ENCODE data around the gene EIF2S3B.
"Not testable (repeated sequence)": the region's sequence is repeated elsewhere in the genome, so short reads cannot be mapped to it uniquely, and the experiment has no call there.

EIF2S3B gene

DNA sequence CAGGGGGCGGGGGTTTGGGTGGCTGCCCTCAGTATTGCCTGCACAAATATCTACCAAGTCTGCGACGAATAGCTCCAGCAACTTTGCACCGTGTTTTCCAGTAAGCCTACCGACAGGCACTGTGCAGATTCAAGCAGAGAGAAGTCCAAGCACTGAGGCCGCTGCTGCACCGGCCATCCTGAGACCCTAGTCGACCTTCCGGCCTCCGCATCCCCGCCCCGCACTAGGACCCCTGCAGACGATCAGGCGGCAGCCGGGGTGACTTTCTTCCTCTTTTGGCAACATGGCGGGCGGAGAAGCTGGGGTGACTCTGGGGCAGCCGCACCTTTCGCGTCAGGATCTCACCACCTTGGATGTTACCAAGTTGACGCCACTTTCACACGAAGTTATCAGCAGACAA is at the start of gene EIF2S3B:
EIF2S3B (plus strand) TSS at position 271 of the 400 bp plus-strand sequence; CDS start at position 284, 13 bp downstream.
- no peak for DNase-seq (ENCODE audit: low read depth)

DNA sequence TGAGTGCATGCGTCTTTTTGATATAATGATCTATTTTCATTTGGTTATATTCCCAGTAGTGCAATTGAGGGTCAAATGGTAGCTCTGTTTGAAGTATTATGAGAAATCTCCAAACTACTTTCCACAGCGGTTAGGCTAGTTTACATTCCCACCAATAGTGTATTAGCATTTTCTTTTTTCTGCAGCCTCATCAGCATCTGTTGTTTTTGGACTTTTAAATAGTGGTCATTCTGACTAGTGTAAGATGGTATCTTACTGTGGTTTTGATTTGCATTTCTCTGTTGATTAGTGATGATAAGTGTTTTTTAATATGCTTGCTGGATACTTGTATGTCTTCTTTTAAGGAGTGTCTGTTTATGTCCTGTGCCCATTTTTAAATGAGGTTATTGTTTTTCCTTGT is 48.8 kb upstream of the EIF2S3B start:
- DNase-seq (ENCODE audit: low read depth) = no peak

DNA sequence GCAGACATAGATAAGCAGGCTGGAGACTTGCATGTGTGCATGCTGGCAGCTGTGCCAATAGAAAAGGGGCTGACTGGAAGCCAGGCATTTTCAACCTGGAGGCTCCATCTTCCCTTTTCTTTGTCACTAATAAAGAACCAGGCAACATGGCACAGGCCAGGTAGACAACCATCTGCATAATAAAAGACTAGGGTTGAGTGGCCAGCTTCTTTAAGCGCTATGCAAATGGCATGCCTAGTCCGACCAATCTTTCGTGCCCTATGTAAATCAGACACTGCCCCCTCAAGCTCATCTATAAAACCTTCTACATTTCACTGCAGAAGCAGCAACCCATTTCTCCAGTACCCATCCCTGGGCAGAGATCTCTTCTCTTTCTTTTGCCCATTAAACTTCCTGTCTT is 47.9 kb upstream of the EIF2S3B start:
- DNase-seq (ENCODE audit: low read depth) = no peak

DNA sequence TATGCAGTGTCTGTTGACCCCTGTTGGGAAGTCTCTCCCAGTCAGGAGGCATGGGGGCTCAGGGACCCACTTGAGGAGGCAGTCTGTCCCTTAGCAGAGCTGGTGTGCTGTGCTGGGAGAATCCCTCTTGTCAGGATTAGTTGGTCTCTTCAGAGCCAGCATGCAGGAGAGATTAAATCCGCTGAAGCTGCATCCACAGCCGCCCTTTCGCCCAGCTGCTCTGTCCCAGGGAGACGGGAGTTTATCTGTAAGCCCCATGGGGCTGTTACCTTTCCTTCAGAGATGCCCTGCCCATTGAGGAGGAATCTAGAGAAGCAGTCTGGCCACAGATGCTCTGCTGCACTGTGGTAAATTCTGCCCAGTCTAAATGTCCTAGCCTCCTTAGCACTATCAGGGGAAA is 39.4 kb upstream of the EIF2S3B start:
- no peak for DNase-seq (ENCODE audit: low read depth)

DNA sequence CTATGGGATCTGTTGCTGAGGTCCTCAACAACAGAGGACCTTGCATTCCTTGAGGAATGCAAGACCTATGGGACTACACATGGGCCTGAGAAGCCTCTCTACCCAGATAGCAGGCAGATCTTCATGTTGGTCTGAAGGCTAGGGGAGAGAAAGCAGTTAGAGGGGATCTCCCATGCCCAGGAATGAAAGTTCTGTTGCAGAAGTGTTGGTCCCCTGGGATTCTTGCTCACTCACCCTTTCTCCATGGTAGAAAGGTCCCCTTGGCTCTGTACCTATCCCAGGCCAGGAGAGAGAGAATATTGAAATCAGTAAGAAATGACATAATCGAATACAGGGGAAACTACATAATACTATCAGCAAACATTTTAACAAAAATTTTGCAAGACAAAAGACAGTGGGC is 36.0 kb upstream of the EIF2S3B start:
- DNase-seq (ENCODE audit: low read depth) = no peak

DNA sequence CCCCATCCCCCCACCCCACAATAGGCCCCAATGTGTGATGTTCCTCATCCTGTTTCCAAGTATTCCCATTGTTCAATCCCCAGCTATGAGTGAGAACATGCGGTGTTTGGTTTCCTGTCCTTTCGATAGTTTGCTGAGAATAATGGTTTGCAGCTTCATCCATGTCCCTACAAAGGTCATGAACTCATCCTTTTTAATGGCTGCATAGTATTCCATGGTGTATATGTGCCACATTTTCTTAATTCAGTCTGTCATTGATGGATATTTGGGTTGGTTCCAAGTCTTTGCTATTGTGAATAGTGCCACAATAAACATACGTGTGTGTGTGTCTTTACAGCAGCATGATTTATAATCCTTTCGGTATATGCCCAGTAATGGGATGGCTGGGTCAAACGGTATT is 32.9 kb upstream of the EIF2S3B start:
- DNase-seq (ENCODE audit: low read depth) = not testable (repeated sequence)

DNA sequence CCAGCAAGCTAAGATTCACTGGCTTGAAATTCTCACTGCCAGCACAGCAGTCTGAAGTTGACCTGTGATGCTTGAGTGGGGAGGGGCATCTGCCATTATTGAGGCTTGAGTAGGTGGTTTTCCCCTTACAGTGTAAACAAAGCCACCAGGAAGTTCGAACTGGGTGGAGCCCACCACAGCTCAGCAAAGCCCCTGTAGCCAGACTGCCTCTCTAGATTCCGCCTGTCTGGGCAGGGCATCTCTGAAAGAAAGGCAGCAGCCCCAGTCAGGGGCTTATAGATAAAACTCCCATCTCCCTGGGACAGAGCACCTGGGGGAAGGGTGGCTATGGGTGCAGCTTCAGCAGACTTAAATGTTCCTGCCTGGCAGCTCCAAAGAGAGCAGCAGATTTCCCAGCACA is 23.8 kb upstream of the EIF2S3B start:
- DNase-seq (ENCODE audit: low read depth) = not testable (repeated sequence)

DNA sequence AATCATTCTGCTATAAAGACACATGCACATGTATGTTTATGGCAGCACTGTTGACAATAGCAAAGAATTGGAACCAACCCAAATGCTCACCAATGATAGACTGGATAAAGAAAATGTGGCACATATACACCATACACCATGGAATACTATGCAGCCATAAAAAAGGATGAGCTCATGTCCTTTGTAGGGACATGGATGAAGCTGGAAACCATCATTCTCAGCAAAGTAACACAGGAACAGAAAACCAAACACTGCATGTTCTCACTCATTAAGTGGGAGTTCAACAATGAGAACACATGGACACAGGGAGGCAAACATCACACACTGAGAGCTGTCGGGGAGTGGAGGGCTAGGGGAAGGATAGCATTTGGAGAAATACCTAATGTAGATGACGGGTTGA is 18.4 kb upstream of the EIF2S3B start:
- DNase-seq (ENCODE audit: low read depth) = not testable (repeated sequence)

DNA sequence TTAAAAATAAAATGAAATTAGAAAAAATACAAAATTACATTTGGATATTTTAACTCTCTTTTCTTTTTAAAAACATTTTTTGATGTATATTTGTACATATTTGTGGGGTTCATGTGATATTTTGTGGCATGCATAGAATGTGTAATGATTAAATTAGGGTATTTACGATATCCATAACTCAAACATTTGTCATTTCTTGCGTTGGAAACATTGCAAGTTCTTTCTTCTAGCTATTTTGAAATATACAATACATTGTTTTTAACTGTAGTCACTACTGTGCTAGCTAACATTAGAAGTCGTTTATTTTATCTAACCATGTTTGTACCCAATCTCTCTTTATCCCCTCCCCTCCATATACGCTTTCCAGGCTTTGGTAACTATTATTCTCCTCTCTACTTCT is 13.9 kb upstream of the EIF2S3B start:
- no peak for DNase-seq (ENCODE audit: low read depth)

DNA sequence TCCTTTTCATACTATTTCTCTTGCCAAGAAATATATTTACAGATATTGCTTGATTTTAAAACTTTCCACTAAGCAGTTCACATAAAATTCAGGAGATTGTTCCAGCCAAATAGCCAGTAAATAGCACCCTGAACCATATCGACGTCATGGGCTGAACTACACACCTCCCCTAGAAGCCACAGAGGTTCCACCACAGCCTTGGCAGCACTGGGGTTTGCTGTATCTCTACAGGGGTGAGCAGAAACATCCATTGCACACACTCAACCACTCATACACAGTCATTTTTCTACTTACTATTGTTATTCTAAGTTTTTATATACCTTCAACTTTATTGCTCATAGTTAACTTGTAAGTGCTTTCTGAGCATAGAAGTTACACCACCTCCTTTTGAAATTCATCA is 8.1 kb upstream of the EIF2S3B start:
- DNase-seq (ENCODE audit: low read depth) = peak; percentile 38

DNA sequence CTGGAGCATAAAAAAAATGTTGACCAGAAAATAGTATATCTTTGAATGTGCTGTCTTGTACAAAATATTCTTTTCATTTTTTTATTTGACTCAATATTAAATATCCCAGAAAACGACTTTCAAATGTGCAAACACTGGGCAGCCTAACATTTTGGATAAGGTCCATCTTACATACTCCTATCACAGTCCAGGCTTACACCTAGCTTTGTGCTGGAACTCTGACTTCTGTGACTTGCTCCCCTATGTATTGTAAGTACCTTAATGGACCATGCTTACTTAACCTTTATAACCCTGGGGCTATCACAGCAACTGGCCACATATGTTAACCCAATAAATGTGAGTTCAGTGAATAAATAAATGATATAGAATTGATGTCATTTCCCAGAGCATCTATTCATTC is 7.6 kb upstream of the EIF2S3B start:
- DNase-seq (ENCODE audit: low read depth) = no peak

DNA sequence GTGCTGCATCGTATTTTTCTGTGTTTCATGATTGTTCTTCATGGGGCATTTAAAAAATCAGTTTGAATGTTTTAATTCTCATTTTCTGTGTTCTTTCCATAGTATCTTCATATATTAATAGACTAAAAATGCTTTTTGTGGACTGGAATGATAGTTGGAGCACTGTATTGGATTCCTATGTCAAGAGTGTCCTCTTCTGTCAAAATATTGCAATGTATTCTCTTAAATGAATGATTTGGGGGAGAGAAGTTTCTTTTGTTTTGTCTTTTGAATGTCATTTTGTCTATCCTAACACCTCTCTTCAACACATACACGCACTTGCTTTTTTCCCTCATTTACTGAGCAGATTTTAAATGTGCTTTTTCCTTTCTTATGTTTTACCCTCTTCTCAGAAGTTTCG is 4.7 kb upstream of the EIF2S3B start:
- DNase-seq (ENCODE audit: low read depth) = no peak

DNA sequence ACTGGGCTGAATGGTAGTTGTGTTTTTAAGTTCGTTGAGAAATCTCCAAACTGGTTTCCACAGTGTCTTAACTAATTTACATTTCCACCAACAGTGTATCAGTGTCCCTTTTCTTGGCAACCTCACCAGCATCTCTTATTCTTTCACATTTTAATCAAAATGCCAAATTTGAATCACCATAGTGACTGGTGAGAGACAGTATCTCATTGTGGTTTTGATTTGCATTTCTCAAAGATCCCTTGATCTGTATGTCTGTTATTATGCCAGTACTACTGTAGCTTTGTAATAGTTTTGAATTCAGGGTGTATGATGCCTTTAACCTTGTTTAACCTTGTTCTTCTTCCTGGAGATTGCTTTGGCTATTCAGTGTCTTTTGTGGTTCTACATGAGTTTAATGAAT is 2.2 kb upstream of the EIF2S3B start:
- no peak for DNase-seq (ENCODE audit: low read depth)

DNA sequence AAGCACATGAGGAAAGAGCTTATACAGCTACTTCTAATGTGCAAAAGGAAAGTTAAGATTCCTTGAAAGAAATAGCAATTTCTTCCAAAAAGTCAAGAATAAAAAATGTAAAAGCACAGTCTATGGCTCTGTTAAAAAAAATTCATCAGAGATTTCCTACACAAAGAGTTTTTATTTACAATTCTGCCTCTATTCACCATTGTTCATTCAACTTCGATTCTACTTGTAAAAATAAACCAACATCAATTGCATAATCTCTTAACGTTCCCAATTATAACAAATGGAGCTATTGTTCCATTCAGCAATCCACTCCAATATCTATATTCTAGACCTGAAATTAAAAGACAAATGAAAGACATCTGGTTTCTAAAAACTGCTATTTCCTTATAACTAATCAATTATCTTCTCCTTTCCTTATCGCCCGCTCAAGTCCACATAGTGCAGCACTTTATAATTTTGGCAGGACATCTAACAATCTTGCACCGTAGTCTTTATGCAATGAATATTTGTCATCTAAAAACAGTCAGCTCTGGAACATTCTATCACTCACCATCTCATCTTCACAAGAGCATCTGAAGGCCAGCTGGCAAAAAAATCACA is 6.2 kb downstream of the EIF2S3B start:
- DNase-seq (ENCODE audit: low read depth) = no peak

DNA sequence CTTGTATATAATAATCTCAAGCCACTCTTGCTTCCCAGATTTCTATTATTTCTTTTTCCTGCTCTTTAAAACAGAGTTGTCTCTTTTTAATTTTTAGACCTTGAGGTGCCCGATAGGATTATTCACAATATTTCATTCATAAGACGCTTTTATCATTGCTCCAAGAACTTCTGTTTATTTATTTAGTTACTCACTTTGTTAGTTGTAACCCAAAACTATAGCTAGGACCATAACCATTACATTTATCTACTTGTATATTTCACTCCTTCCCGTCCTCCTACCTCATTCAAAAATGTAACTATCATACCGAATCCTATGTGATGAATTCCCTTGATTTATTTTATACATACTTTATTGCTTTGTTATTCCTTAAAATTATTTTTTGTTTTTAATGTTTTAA is 7.1 kb downstream of the EIF2S3B start:
- no peak for DNase-seq (ENCODE audit: low read depth)

DNA sequence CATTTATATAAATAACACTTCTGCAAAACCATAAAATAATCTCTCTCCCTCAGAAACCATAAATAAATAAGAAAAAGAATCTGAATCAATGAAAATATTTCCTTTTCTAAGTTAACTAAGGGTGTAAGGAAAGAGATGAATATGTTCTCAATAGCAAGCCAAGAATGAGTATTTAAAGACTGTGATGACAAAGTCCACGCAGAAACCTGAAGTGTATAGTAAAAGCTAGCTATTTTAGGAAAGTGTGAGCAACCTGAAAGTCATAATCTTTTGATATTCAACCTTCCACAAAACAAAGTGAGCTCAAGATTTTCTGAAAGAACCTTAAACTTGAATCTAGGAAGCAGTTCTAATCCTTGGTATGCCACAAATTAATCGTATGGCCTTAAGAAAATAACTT is 15.9 kb downstream of the EIF2S3B start:
- no peak for DNase-seq (ENCODE audit: low read depth)

DNA sequence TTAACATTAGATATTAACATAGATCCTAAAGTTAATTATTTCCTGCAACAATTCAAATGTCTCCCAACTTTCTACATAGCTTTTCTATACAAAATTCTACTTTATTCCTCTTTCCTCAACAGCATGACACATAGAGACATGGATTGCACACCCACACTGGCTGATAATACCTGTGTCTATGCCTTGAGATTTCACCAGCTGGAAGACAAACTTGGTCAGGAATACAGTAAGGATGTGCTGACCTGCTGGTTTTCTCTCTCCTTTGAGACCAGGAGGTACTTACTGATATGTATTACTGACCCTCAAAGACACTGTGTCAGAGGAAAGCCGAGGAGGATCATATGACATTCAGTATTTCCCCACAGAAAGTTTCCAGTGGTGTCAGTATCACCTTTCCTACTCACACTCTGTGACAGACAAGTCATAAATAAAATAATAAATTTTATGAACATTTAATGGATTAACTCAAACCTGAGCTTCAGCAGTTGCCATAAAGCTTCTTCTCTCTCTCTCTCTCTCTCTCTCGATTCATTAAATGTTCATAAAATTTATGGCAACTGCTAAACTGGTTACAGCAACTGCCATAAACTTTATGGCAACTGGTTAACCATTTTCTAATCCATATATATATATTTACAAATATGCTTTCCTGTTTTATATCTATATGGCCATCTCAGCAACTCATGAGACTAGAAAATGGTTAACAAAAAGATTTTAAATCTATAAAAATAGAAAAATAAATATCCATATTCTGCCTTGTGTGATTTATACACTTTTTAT is 22.7 kb downstream of the EIF2S3B start:
- no peak for DNase-seq (ENCODE audit: low read depth)

DNA sequence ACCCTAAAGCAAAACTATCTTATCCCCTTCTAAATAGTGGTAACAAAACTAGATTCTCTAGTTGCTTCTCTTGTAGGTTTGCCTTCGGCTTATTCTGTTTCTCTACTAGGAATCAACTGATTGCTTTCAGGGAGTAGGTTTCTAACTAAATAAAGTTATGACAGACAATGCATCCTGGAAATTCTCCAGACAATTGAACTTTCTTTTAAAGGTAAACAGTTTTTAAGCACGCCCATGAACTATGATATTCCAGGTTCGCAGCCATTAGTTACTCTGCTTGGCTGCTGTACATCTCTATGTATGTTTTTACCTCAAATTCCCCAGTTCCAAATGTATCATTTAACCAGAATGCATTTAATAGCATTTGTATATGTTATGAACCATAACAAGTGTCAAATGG is 23.9 kb downstream of the EIF2S3B start:
- no peak for DNase-seq (ENCODE audit: low read depth)

DNA sequence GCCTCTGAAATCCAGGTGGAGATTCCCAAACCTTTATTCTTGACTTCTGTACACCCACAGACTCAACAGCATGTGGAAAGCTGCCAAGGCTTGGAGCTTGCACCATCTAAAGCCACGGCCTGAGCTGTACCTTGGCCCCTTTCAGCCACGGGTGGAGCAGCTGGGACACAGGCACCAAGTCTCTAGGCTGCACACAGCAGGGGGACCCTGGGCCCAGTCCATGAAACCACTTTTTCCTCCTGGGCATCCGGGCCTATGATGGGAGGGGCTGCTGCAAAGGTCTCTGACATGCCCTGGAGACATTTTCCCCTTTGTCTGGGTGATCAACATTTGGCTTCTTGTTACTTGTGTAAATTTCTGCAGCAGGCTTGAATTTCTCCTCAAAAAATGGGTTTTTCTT is 32.0 kb downstream of the EIF2S3B start:
- no peak for DNase-seq (ENCODE audit: low read depth)

DNA sequence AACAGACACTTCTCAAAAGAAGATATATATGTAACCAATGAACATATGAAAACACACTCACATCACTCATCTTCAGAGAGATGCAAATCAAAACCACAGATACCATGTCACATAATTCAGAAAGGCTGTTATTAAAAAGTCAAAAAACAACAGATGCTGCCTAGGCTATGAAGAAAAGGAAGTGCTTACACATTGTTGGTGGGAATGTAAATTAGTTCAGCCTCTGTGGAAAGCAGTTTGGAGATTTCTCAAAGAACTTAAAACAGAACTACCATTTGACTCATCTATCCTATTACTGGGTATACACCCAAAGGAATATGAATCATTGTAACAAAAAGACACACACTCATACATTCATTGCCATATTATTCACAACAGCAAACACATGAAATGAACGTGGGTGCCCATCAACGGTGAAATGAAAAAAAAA is 35.1 kb downstream of the EIF2S3B start:
- DNase-seq (ENCODE audit: low read depth) = no peak

DNA sequence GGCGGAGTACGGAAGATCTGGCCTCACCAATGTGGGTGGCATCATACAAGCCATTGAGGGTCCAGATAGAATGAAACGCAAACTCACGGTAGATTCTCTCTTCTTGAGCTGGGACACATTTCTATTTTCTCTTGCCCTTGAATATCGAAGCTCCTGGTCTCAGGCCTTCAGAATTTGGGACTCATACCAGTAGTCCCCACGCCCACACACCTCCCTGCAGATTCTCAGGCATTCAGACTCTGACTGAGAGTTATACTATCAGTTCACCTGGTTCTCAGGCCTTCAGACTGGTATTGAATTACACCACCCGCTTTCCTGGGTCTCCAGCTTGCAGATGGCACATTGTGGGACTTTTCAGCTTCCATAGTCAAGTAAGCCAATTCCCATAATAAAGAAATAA is 37.8 kb downstream of the EIF2S3B start:
- DNase-seq (ENCODE audit: low read depth) = no peak

DNA sequence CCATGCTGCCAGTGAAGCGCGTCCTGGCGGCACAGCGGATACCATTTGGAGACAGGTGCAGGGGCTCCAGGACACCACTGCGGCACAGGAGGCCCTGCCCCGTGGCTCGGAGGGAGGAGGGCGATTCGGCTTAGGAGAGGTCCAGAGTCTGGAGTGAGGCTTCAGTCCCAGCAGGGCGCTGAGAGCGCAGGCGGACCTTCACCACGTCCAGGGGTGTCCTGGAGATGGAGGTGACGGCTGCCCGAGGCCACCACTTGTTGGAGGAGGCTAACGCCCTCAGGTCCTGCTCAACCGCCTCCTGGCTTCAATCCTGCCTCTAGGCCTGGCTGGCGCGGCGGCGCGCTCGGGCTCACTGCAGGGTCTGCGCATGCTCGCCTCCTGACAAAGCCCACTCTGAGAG is 45.7 kb downstream of the EIF2S3B start:
- no peak for DNase-seq (ENCODE audit: low read depth)

DNA sequence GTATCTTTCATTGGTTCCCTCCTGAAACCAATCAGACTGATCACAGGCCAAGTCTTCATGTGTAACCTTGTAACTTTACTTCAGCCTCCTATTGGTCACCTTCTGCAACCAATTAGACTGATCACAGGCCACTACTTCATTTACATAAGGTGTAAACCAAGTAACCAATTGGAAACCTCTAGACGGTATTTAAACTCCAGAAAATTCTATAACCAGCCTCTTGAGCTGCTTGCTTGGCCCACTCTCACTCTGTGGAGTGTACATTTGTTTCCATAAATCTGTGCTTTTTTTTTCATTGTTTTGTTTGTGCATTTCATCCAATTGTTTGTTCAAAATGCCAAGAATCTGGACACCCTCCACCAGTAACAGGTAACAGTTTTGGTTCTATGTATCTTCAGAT is 47.5 kb downstream of the EIF2S3B start:
- no peak for DNase-seq (ENCODE audit: low read depth)

DNA sequence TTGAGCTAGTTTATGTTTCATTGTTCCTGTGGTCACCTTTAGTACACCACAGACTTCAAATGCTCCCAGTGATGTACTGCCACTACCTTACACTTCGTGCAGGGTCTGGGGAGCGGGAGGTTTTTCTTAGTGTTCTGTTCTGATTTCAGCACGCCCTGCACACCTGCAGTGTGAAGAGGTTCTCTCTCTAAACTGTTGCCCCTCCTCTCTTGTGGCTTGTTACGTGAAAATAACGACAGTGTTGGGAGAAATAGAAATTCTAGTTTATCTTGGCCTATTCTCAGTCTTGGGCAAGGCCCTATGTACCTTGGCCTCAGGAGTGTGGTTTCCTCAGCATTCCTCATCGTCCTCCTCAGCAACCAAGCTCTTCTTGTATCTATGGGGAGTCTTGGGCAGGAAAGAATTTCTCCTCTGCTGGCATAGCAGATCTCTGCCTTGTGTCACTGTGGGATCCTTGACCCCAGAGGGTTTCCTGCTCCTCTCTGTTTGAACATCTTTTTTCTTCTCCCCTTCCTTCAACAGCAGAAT is 48.6 kb downstream of the EIF2S3B start:
- no peak for DNase-seq (ENCODE audit: low read depth)
